GM23248 (cell line): ENCODE data around the gene MLST8. TPM values are rescaled to one million over a fixed set of nuclear protein-coding genes. Genes with fewer than 3 reads are reported as not detected.
A peak's percentile ranks its signal among the peaks of the same experiment; 100 is the strongest.

Experiments
- DNase-seq: peaks from one replicate; pipeline ENCODE4 v3.0.0-alpha.2; 2015
- H2AFZ ChIP-seq: fragments of 200-600 bp; sonication (generic); 2 replicates; pipeline ENCODE4 v1.6.1; 2016; ENCODE audit warnings: antibody characterized with exemption
- H3F3A ChIP-seq: fragments of 200-600 bp; sonication (generic); 2 replicates; pipeline ENCODE4 v1.6.1; 2016; ENCODE audit warnings: mild to moderate bottlenecking, antibody characterized with exemption, mixed run types; ENCODE audit not compliant: insufficient read depth
- H3K27ac ChIP-seq: fragments of 200-600 bp; sonication (generic); 2 replicates; pipeline ENCODE4 v1.5.1; 2016; ENCODE audit warnings: mild to moderate bottlenecking
- H3K27me3 ChIP-seq: fragments of 200-600 bp; sonication (generic); replicated peaks from 2 replicates; pipeline ENCODE4 v1.6.1; 2016; ENCODE audit warnings: mild to moderate bottlenecking; ENCODE audit not compliant: insufficient read depth
- H3K36me3 ChIP-seq: fragments of 200-600 bp; sonication (generic); 2 replicates; pipeline ENCODE4 v1.6.1; 2016; ENCODE audit warnings: low read depth, mild to moderate bottlenecking
- H3K4me1 ChIP-seq: fragments of 200-600 bp; sonication (generic); 2 replicates; pipeline ENCODE4 v1.6.1; 2016; ENCODE audit warnings: mild to moderate bottlenecking; ENCODE audit not compliant: insufficient read depth
- H3K4me2 ChIP-seq: fragments of 200-600 bp; sonication (generic); one replicate; pipeline ENCODE4 v1.6.1; 2016; ENCODE audit warnings: mild to moderate bottlenecking; ENCODE audit not compliant: unreplicated experiment
- H3K4me3 ChIP-seq: fragments of 200-600 bp; sonication (generic); 2 replicates; pipeline ENCODE4 v1.5.1; 2016; ENCODE audit warnings: mild to moderate bottlenecking
- H3K79me2 ChIP-seq: fragments of 200-600 bp; sonication (generic); 2 replicates; pipeline ENCODE4 v1.6.1; 2016; ENCODE audit warnings: mild to moderate bottlenecking; ENCODE audit not compliant: insufficient read depth
- H3K9ac ChIP-seq: fragments of 200-600 bp; sonication (generic); 2 replicates; pipeline ENCODE4 v1.6.1; 2016; ENCODE audit warnings: mild to moderate bottlenecking
- H3K9me2 ChIP-seq: fragments of 200-600 bp; sonication (generic); 2 replicates; pipeline ENCODE4 v1.6.1; 2016; ENCODE audit warnings: mixed run types, mild to moderate bottlenecking, moderate library complexity; ENCODE audit not compliant: insufficient read depth
- H3K9me3 ChIP-seq: fragments of 200-600 bp; sonication (generic); one replicate; pipeline ENCODE4 v1.6.1; 2017; ENCODE audit warnings: low read depth
- H4K20me1 ChIP-seq: fragments of 200-600 bp; sonication (generic); 2 replicates; pipeline ENCODE4 v1.6.0; 2016; ENCODE audit not compliant: insufficient read depth
- EZH2 ChIP-seq: fragments of 200-600 bp; sonication (generic); IDR thresholded peaks from 2 replicates; pipeline ENCODE4 v1.6.1; 2018; ENCODE audit warnings: antibody characterized with exemption, mild to moderate bottlenecking; ENCODE audit not compliant: insufficient read depth, poor library complexity, severe bottlenecking
- EZH2phosphoT487 ChIP-seq: fragments of 200-600 bp; sonication (generic); IDR thresholded peaks from 2 replicates; pipeline ENCODE4 v1.6.1; 2018; ENCODE audit warnings: antibody characterized with exemption, moderate library complexity, mild to moderate bottlenecking, low read depth; ENCODE audit not compliant: insufficient read depth
- WGBS, 2 experiments: methylation state at CpG; one replicate each; pipeline ENCODE4 v1.1.6; 2015 to 2017; ENCODE audit warnings: low lambda C conversion rate in 2 of 2, low coverage in 1 of 2; ENCODE audit errors: missing lambda C conversion rate in 2 of 2; 5-methylcytosine and 5-hydroxymethylcytosine counted together
- in situ Hi-C: fragments of 300-500 bp; cut with MboI; formaldehyde crosslinking; loops from 2 replicates; pipeline ENCODE4 v1.15.0; 2020
- polyA plus RNA-seq: library from polyadenylated mRNA; unstranded; fragments of >200 nt; fragmentation: Nextera tagmentation; extraction: Ambion mirVana; gene quantifications from 2 replicates; pipeline ENCODE4 v1.2.1, GENCODE V29; 2016
- total RNA-seq: library from RNA; depleted of rRNA; stranded (reverse); fragments of >200 nt; shearing (Covaris generic); gene quantifications from 2 replicates; pipeline ENCODE4 v1.2.3, GENCODE V29; 2014

MLST8 gene
- total and polyA plus RNA-seq, 2 experiments from 2014 or later = 46.5 to 62.9 TPM

DNA sequence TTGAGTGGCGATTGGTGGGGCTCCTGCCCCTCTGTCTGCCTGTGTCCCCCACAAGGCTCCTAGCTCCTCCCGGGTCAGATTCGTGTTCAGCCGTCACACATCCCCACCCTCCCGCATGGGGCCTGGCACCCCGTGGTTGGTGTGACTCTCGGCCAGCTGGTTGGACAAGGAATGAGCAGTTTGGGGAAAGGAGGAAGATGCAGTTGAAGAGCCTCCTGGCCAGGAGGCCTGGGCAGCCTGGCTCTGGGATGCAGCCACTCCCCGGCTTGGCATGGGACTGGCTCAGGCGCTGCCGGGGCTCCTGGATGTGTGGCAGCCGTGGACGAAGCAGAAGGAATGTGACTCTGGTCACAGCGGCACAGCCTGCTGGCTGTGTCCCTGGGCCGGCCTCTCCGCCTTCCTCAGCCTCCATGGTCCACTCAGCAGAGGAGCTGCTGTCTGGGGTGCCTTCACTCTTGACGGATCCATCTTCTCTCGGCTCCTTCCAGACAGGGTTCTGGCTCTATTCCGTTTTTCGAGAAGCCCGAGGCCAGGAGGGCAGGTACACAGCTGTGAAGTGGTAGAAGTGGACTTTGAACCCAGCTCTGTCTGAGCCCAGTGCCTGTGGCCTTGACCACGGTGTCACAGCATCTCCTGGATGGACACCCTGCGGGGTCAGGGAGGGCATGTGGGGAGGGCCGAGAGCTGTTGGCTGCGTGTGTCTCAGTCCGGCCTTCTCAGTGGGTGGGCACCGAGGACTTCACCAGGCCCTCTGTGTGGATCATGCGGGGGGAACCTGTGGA is 47.6 kb upstream of the MLST8 start:
- peaks cover 18% of the 10 kb centered on the region for H3F3A ChIP-seq
- peak overlapping the region; percentile 89 for H3K9ac ChIP-seq
- in situ Hi-C loops = no loop called here
- TF ChIP-seq EZH2 (no peak), EZH2phosphoT487 (no peak)
- DNase-seq = peak; percentile 52
- H3K36me3 ChIP-seq = peaks cover 4% of the 10 kb centered on the region; the same call in 1 of the 2 replicates
- 50 to 51% methylated on average over 27 of the region's 27 CpGs for WGBS, 2 experiments
- H2AFZ ChIP-seq = no peak overlapping the region
- H3K4me2 ChIP-seq = peak overlapping the region; percentile 96
- no peaks in the 10 kb centered on the region for H3K9me2 ChIP-seq
- H3K27me3 ChIP-seq = no peaks in the 10 kb centered on the region
- H4K20me1 ChIP-seq = peaks cover 13% of the 10 kb centered on the region; the same call in 1 of the 2 replicates
- peaks cover 82% of the 10 kb centered on the region for H3K79me2 ChIP-seq
- H3K4me1 ChIP-seq = peaks cover 44% of the 10 kb centered on the region
- no peaks in the 10 kb centered on the region for H3K9me3 ChIP-seq
- peak overlapping the region; percentile 52 for H3K27ac ChIP-seq
- H3K4me3 ChIP-seq = peak overlapping the region; percentile 96

DNA sequence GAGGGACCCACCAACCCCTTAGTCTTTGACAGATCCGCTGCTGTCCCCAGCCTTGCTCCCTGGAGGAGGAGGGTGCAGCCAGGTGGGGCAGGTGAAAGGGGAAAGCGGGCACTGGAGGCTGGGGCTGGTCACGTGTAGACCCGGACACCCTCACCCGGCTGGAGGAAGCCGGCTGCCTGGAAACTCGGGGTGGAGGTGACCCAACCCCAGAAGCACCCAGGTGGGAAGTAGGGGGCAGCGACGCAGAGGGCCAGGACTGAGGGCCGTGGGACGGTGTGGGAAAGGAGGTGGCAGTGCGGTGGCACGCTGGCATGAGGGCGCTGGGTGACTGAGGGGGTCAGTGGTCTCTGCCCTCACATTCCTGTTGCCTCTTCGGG is 47.0 kb upstream of the MLST8 start:
- Histone ChIP-seq H3K27ac (peak overlapping the region; percentile 85), H3K4me2 (no peak overlapping the region), H3K36me3 (peaks cover 4% of the 10 kb centered on the region; the same call in 1 of the 2 replicates), H3K9ac (peak overlapping the region; percentile 89; the same call in 1 of the 2 replicates), H3K27me3 (no peaks in the 10 kb centered on the region), H4K20me1 (peaks cover 7% of the 10 kb centered on the region; the same call in 1 of the 2 replicates), H3K9me2 (no peaks in the 10 kb centered on the region), H3K9me3 (no peaks in the 10 kb centered on the region), H2AFZ (no peak overlapping the region), H3F3A (peaks cover 13% of the 10 kb centered on the region), H3K4me3 (no peak overlapping the region), H3K79me2 (peaks cover 82% of the 10 kb centered on the region), H3K4me1 (peaks cover 42% of the 10 kb centered on the region)
- no peak for DNase-seq
- WGBS, 2 experiments = 89 to 94% methylated on average over 12 to 15 of the region's 15 CpGs
- in situ Hi-C loops = no loop called here
- no peak for TF ChIP-seq EZH2phosphoT487
- no peak for TF ChIP-seq EZH2

DNA sequence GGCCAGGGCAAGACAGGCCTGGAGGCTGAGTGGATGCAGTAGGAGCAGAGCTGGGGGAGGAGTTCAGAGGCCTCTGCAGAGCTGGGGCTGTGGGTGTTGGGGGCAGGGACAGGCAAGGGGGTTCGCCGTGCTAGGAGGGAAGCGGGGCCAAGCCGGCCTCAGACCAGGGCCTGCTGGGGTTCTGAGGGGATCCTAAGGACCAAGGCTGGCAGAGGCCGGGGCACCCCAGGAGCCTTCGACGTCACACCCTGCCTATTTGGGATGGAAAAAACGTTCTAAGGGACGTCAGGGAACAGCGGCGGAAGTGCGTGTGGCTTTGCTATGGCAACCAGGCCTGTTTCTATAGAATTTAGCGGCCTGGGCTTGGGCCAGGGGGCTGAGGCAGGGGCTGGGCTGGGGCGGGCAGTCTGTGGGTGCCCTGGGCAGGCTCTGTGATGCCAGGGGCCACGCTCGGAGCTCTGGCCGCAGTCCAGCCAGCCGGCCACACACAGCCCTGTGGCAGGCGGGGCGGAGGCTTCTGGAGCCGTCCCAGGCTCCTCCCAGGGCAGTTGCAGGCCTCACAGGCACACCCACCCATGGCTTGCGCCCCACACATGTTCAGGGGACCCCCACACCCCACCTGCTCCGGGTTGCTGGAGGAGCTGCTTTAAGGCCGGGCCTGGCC is 45.9 kb upstream of the MLST8 start:
- TF ChIP-seq EZH2phosphoT487 = no peak
- no peak for TF ChIP-seq EZH2
- Histone ChIP-seq H3K36me3 (no peaks in the 10 kb centered on the region), H2AFZ (no peak overlapping the region), H4K20me1 (no peaks in the 10 kb centered on the region), H3K9me3 (no peaks in the 10 kb centered on the region), H3F3A (peaks cover 6% of the 10 kb centered on the region), H3K9me2 (no peaks in the 10 kb centered on the region), H3K27ac (peak overlapping the region; percentile 85), H3K27me3 (no peaks in the 10 kb centered on the region), H3K4me2 (peak overlapping the region; percentile 16), H3K4me3 (peak overlapping the region; percentile 33; the same call in 1 of the 2 replicates), H3K4me1 (peaks cover 42% of the 10 kb centered on the region), H3K79me2 (peaks cover 82% of the 10 kb centered on the region), H3K9ac (peak overlapping the region; percentile 75)
- 24 to 28% methylated on average over 11 to 17 of the region's 24 CpGs for WGBS, 2 experiments
- peak; percentile 82 for DNase-seq
- in situ Hi-C loops = no loop called here

DNA sequence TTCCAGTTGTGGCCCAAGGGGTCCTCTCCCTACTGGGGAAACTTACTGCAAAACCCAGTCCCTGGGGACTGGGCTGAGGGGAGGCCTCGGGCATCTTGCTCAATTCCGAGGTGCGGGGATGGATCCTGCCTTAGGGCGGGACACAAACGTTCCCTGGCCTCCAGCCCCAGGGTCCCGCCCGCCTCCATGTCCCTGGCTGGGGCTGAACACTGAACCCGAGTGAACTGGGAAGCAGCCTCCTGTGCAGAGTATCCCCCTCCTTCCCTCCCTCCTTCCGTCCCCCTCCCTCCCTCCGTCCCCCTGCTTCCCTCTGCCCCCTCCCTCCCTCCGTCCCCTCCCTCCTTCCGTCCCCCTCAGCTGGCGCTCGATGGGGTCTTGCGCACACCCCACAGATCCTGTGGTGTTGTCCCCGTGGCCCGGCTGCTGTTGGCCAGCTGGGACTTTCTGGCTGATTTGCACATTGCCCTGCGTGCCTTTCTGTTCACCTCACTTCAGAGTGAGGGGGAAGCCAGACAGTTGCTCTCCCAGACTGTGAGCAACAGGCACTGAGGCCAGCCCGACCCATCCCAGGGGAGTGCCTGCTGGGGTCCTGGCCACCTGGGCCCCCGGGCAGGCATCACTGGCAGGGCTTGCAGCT is 44.2 kb upstream of the MLST8 start:
- peak overlapping the region; percentile 27 for H3K4me2 ChIP-seq
- TF ChIP-seq EZH2phosphoT487 (no peak), EZH2 (no peak)
- no peaks in the 10 kb centered on the region; the same call in 1 of the 2 replicates for H3F3A ChIP-seq
- peak overlapping the region; percentile 48 for H3K9ac ChIP-seq
- H2AFZ ChIP-seq = no peak overlapping the region
- WGBS, 2 experiments = 4 to 7% methylated on average over 13 to 18 of the region's 20 CpGs
- peak; percentile 93 for DNase-seq
- no peaks in the 10 kb centered on the region for H3K27me3 ChIP-seq
- no peaks in the 10 kb centered on the region; the same call in 1 of the 2 replicates for H3K36me3 ChIP-seq
- H4K20me1 ChIP-seq = no peaks in the 10 kb centered on the region
- peak overlapping the region; percentile 85 for H3K27ac ChIP-seq
- H3K9me3 ChIP-seq = no peaks in the 10 kb centered on the region
- peak overlapping the region; percentile 35 for H3K4me3 ChIP-seq
- peaks cover 42% of the 10 kb centered on the region for H3K4me1 ChIP-seq
- no peaks in the 10 kb centered on the region for H3K9me2 ChIP-seq
- H3K79me2 ChIP-seq = peaks cover 85% of the 10 kb centered on the region
- in situ Hi-C loops = no loop called here
